HL-60/S4 treated with phorbol 12-myristate 13-acetate at 8.2 ng/mL for 4 days and 3 days (cell line): Measurements from ENCODE around the gene RPL12.

Experiments used
- in situ Hi-C: fragments of 300-500 bp; cut with MboI; formaldehyde crosslinking; loops from 2 replicates; pipeline ENCODE4 v1.15.0; 2022; ENCODE audit warnings: low sequenced_read_pairs

RPL12 gene

DNA sequence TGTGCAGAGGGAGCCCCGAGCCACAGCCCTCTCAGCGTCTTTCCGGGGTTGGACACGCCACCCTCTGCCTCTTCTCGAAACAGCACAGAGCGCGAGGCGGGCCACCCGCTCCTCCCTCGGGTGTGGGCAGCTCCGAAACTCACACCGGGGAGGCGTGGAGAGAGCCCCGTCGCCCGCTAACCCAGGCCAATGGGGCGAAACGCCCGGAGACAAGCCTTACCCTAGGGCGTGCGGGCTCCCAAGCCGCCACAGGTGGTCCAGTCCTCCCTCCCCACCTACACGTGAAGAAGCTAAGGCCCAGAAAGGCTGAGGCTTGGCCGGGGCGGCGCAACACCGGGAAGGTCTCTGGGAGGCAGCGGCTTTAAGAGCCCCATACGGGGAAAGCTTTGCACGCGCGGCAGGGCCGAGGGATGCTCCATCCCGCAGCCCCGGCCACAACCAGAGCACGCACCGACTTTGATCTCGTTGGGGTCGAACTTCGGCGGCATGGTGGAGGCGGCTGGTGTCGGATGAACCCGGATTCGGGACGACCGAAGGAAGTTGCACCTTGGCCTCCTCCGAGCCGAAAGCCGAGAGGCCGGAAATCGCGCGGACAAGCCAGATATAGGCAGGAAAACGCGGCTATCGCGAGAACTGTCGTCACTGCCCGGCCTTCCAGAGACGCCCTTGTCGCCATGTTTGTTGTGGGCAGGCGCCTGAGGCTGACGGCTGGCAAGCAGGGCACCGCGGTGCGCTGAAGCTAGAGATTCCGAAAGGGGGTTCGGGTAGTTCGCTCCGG is at the start of gene RPL12, which contains the start of gene LRSAM1:
RPL12 (minus strand) TSS at position 577 of the 778 bp plus-strand sequence; CDS start at position 488, 89 bp downstream.
LRSAM1 (plus strand) TSS at position 681 of the 778 bp plus-strand sequence. CDS start 3,018 bp downstream, outside the sequence.
- in situ Hi-C loops: no loop called here

DNA sequence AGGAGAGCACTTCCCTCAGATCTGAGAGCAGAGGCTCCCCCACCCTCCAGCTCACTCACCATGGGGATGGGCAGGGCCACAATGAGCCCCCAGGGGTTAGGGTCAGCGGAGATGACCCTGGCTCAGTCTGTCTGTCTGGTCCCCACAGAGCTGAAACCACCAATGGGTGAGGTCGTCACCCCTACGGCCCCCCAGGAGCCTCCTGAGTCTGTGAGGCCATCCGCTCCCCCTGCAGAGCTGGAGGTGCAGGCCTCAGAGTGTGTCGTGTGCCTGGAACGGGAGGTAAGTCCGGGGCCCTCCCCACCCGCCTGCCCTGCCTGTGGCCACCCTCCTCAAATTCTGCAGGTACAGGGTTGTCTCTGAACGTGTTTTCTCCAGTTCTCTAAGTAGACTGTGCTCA is 49.7 kb upstream of the RPL12 start:
- in situ Hi-C loops: loop anchor here (25.0 kb wide), 1 partner anchor 236 kb away; the partner anchor contains the start of gene TOR2A

DNA sequence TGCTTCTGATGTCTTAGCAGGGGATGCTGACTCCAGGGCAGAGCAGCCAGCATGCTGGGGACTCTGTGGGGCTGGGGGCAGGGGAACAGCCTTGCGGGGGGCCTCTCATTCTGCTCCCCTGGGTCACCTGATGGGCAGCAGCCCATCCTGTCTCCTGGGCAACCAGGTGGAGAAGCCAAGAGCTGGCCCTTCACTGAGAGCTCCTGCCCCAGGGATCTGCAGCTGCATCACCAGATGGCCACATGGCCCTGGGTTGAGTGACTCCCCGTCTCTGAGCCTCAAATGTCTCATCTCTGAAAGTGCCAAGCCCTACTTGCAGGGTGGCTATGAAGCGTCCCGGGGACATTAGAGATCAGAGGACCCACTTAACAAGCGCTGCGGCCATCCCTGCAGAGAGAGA is 49.2 kb upstream of the RPL12 start:
- in situ Hi-C loops: loop anchor here (25.0 kb wide), 1 partner anchor 237 kb away; the partner anchor contains the start of gene TOR2A

DNA sequence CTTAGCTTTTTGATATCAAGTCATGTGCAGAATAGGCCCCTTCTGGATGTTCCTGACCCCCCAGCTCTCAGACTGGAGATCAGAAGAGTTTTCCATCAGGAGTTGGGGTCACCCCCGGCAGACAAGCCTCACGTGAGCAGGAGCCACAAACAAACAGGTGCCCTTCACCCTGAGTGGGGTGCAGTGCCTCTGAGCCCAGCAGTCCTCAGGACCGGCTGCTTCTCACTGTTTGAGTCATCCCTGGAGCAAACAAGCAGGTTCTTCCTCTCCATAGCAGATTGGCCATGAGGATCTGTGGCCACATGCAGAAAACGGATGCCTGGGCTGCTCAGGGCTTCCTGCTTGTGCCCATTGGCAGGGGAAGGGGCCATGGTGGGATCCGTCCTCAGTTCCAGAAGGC is 47.1 kb upstream of the RPL12 start:
- in situ Hi-C loops: no loop called here

DNA sequence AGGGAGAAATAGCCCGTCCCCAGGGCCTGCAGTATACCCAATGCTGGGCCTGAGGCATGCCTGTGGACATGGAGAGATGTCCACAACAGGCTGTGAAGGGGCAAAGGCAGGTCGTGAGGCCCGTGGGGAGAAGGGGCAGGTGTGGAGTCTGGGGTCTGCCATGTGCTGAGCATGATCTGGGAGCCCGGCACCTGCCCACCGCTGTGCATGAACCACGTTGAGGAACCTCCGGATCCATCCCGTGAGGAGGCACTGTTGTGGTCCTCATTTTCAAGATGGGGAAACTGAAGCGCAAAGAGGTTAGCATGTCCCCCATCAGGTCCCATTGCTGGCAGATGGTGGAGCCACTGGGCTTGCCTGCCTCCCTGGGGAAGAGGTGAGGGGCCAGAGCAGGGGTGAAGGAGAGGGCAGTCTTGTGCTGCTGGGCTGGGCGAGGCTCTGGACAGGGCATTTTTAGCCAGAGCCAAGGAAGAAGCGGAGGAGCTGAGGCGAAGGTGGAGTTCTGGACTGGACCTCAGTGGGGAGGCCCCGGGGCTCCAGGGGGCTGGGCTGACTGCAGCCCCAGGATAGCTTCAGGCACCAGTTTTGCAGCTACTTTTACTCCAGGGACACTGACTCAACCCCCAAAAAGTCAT is 46.6 kb upstream of the RPL12 start:
- in situ Hi-C loops: no loop called here

DNA sequence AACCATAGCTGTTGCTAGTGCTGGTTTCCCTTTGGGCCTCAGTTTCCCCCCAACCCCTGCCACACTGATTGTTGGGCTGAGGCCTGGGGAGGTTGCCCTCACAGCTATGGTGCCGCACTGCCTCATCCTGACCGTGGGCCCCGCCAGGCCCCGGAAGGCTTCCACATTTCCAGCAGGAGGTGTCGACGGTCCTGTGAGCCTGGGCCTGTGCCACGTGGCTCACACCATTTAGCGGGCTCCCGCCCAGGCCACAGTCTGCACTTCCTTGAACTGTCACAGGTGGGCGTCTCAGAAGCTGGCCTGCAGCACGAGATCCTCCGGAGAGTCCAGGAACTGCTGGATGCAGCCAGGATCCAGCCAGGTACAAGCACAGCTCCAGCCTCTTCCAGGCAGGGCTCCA is 45.8 kb upstream of the RPL12 start:
- in situ Hi-C loops: no loop called here

DNA sequence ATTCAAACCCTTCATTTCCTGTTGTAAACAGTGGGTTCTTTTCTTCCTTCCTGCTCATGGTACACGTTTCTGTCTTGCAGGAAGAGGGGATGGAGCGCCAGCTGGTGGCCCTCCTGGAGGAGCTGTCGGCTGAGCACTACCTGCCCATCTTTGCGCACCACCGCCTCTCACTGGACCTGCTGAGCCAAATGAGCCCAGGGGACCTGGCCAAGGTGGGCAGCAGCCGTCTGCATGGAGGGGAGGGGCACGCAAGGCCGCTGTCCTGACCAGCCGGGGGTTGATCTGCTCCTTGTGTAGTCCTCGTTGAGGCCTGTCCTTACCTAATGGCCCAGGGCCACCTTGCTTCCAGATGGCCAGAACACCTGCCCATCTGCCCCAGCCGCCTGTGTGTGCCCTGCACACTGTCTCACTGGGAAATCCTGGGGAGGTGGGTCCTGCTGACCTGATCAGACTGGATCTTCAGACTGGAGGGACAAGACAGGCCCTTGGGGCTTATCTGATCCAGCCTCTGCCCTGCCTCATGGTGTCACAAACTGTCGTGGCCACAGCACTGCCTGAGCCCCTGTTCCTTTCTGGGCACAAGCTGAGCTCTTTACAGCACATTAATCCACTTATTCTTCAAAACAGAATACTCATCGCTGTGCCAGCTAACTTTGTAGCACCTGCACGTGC is 44.8 kb upstream of the RPL12 start:
- in situ Hi-C loops: no loop called here

DNA sequence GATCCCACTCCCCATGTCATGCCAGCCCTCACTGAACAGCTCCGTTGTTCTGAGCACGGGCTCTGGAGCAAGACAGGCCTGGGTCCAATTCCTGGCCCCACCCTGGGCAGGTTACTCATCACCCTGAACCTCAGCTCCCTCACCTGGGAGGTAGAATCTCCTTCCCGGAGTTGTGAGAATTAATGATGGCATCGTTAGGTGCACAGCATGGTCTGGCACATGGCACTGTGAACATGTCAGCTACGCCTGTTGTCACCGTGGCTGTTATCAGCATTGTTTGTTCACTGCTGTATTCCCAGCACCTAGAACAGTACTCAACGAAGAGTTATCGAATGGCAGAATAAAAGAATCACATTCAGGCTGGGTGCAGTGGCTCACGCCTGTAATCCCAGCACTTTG is 43.1 kb upstream of the RPL12 start:
- in situ Hi-C loops: no loop called here

DNA sequence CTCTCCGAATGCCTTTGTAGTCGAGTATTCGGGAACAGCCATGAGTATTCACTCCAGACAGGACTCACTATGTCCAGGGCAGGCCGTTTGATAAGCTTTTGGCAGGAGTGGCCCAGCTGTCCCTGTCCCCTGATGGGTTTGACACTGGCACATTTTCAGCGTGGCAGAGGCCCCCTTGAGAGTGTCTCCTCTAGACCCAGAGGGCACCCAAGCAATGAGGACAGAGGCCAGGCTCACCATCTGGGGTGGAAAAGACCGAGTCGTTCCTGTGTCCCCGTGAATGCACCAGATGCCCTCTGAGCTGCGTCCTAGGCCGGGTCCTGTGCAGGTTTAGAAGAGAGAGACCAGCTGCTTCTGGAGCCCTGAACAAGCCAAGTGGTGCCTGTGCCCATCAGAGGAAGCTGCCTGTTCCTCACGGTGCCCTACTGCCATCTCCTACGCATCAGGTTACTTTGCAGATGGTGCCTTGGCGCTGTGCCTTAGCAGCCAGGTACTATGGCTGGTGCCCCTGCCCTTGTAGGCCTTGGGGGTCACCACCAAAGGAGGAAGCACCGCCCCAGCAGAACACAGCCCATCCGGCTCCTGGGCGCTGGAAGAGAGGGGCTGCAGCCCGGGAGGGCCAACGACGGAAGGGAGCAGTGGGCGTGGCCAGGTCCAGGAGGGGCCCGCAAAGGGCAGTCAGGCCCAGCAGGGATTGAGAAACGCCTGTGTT is 42.5 kb upstream of the RPL12 start:
- in situ Hi-C loops: no loop called here

DNA sequence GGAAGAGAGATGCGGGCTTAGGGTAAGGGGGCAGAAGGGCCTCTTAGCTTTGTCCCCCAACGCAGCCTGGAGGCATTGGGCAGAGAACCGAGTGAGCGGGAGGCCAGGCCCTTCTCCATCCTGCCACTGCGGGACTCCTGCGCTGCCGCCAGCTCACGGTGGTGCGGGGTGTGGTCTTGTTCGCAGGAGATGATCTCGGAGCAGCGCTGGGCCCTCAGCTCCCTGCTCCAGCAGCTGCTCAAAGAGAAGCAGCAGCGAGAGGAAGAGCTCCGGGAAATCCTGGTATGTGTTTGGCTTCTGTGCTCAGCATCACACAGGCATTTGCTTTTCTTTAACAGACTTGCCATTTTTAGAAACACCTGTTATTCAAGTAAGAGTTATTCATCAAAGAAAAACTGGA is 41.4 kb upstream of the RPL12 start:
- in situ Hi-C loops: no loop called here

DNA sequence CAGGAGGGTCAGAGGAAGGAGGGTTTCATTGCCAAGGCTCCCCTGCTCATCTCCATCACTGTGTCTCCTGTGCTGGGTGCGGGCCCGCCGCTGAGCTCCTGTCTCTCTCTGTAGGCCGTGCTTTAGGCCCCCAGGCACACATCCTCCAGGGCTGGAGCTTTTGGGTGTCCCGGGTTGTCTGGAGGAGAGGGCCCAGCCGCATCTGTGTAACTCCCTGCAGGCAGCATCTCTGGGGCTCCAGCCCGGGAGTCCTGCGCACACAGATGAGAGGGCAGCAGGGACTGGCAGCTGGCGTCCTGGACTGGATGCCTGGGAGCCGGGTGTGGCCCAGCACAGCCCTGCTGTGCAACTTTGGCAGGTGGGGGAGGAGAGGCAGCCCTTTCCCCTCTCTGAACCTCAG is 40.3 kb upstream of the RPL12 start:
- in situ Hi-C loops: no loop called here

DNA sequence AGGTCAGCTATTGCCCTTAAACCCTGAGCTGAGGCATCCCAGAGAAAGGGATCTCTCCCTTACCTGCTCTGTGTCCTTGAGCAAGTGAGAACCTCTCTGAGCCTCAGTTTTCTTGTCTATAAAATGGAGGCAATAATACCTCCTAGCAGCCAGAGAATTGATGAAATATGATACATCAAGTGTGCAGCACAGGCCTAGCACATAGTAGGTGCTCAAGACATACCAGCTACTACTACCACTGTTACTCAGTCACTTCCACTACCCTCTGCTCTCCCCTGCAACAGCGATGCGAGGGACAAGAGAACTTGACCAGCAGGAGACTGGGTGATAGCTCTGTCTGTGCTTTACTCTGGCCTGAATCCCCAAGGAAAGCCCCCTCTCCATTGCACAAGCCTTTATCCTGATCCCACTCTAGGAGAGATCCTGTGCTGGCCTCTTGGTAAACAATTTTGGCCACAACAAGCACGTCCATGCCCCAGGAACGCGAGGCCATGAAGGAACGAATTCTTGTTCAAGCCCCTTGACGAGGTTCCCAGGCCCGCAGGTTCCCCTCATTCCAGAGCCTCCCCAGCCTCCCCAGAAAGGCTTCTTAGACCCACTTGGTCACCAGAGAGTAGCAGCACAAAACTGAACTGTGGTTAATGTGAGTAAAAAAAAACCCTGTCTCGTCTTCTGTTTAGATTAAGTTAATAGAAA is 39.5 kb upstream of the RPL12 start:
- in situ Hi-C loops: no loop called here

DNA sequence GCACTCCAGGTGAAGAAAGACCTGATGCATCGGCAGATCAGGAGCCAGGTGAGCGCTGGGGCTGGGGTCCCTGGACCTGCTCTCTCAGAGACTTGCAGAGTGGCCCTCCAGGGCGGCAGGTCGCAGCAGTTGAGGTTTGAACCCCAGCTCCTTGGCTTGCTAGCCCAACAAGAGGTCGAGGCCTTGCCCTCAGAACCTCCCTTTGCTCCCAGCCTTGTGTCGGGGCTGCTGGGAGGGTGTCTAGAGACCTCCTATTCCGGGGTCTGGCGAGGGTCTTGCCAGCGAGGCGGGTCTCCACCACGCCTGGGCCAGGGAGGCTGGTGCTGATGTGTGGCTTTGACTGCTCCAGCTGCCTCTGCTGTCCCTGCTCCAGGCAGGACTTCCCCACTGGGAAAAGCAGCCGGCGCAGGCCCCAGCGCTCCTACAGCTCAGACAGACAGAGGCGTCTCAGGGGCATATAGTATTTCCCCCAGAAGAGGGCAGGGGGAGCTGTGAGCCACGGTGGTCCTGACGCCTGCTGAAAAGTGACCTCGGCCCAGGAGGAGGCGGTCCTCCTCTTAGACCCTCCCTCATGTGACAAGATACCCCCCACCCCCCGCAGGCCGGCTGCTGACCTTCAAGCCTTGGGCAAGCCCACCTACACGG is 38.4 kb upstream of the RPL12 start:
- in situ Hi-C loops: no loop called here

DNA sequence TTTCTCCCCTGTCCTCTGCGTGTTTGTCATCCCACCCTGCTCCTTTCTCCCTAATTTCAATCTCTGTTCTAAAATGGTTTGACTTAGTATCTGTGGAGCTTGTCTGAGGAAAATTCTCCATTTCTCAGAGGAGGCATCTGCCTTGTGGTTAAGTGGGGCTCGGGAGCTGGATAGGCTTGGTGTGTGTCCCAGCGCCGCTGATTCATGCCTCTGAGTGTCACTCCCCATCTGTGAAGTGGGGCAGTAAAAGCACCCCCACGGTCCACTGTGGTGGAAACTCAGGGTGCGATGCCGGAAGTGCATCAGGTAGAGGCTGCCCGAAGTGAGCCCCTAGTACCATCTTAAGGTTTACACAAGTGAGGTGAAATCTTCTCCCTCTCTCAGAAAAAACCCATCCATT is 37.7 kb upstream of the RPL12 start:
- in situ Hi-C loops: no loop called here

DNA sequence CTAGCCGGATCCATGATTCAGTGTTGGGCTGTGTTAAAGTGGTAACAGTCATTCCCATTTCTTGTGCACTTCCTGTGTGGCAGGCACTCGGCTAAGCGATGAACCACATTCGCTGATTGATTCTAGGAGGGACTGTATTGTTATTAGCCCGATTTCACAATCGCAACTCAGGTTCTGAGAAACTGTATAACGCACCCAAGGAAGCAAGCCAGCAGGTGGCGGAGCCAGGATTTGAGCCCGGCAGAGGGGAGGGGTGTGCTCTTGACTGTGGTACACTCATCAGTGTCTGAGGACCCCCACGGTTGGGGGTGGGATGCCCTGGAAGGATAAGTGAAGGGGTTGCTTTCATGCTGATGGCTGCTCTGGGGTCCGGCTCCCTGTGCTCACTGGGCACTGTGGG is 34.8 kb upstream of the RPL12 start:
- in situ Hi-C loops: no loop called here

DNA sequence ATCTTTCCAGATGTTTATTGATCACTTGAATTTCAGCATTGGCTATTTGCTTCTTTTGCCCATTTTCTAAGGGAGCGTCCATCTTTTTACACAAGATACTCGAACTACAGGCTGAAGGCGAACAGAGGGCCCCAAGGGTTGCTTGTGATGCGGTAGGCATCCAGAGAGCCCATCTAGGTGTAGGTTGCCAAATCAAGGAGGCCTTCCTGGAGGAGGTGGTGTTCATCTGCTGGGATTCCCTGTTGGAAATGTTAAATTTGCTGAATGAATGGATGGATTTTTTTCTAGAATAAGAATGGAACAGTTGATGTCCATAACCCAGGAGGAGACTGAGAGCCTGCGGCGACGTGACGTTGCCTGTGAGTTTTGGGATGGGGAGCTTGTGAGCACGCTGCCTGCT is 31.5 kb upstream of the RPL12 start:
- in situ Hi-C loops: no loop called here

DNA sequence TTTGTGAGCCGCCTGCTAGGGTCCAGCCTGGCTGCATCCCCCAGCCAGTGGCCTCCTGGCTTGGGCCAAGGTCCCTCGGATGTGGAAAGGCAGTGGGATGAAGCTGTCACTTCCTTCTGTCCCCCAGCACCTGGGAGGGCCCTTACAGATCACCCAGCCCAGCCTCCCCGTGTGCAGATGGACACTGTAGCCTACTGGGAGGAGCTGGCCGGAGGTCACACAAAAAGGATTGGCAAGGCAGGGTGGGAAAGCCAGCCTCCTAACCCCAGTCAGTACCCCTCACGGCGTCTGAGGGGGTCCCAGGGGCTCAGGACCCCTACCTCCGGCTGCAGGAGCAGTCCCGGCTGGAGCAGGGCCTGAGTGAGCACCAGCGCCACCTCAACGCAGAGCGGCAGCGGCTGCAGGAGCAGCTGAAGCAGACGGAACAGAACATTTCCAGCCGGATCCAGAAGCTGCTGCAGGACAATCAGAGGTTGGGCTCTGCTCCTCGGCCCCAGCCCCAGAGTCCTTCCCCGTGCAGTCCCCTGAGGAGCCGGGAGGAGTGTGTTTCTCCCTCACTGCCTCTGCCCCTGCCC is 28.4 kb upstream of the RPL12 start:
- in situ Hi-C loops: no loop called here

DNA sequence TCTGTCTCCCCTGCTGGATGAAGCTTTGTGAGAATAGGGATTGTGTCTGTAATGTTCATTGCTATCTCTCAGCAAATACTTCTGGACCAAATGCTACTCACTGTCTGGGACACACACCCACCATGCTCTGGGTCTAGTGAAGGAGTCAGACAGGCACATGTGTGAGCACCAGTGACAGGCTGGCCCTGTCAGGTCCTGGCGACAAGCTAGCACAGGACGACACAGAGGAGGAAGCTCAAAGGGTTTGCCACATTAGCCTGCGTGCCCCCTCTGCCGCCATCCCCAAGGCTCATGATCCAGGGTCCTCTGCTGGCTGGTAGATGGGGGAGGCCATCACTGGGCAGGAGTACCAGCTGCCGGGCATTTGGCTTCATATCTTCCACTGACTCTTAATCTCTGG is 23.4 kb upstream of the RPL12 start:
- in situ Hi-C loops: no loop called here

DNA sequence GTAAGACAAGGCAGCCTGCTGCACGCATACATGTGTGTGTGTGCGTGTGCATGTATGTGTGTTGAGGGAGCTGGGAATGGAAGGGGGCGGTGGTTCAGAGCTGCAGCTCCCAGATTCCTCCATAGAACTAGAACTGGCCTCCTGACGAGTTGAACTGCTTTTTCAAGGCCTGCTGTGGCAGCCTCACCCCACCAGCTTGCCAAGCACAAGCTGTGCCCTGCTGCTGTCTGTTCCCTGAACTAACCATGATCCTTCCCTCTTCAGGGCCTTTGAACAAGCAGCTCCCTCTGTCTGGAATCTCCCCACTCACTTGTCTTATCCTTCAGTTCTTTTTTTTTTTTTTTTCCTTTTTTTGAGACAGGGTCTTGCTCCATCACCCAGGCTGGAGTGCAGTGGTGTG is 22.7 kb upstream of the RPL12 start:
- in situ Hi-C loops: no loop called here

DNA sequence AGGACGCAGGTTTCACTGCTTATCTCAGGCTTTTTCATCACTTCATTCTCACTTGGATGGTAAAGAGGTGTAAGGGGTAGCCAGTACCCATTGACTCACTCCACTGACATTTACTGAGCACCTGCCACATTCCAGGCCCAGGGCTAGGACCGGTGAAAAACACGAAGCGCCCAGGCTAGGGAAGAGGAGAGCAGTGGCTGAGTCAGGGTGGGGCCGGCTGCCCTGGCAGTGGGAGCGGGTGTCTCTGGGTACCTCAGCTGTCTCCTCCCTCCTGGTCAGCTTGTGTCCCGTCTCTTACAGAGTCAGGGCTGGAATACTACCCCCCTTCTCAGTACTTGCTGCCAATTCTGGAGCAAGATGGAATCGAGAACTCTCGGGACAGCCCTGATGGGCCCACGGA is 22.3 kb upstream of the RPL12 start:
- in situ Hi-C loops: no loop called here
